Measurements from ENCODE around the gene ARHGEF38.

DNA sequence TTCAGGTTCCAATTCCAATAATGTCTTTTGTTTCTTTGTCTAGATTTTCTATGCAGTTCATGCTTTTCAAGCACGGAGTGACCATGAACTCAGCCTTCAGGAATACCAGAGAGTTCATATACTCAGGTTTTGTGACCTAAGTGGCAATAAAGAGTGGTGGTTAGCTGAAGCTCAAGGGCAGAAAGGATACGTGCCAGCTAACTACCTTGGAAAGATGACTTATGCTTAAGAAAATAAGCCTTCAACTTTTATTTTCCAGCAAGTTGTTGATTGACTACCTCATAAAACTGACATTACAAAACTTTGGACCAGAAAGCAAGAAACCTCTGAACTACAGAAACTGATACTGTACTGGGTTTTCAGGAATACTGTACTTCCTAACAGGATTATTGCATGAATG lies 125.3 kb downstream of the ARHGEF38 start:
- TF ChIP-seq GATA3 (IDR thresholded peaks at IDR 0.05; ENCODE audit: low read depth, low read length) (no peak), GATA2 (IDR thresholded peaks at IDR 0.05; ENCODE audit: low read depth, low read length) (no peak)

Measured in SH-SY5Y (cell line).